HUDEP-2 (cell line): ENCODE results near the gene C5orf52.

ENCODE experiments used
- DNase-seq, 76 experiments: peaks; one replicate each; lab custom pipeline; 2025; ENCODE audit not compliant: unreplicated experiment in 76 of 76; lab: John Stamatoyannopoulos, UW

The C5orf52 gene

DNA sequence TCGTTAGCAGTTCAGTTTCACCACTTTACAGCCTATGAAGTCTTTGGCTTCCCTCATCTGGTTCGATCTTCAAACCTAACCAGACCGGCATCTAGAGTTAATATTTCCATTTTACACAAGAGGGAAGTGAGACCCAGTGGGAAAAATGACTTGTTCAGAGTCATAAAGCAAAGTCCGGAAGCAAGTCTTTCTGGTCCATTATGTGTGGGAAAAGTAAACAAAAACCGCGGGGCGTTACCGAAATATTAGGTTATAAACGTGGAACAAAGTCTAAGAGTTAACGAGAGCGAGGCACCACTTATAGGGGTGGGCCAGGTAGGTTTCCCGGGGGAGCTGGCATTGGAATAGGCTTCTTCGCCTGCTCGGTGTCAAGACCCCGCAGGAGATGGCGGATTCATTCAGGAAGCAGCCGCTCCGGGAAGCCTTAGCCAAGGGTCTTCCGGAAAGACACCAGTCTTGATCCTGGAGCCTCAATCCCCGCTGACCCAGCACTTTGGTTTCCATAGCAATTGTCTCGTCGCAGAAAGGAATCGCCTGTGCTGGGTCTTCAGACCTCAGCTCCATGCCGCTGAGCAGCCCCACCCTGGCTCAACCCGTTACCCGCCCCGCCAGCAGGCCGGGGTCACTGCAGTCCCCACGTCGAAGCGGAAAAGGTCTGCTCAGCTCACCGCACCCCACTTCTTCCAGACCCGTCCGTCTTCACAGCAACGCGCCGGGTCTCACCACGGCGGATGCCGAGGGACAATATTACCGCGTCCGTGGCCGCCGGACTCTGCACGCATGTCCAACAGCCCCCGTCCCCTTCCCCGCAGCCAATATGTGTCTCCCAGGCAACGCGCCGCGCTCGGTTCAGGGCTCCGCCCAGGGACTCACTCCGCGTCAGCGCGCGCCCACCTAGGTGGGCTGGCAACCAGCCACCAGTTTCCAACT, at the start of gene C5orf52:
Gene C5orf52 (plus strand): TSS at position 872 of the 930 bp plus-strand sequence. CDS start 82 bp downstream, outside the sequence.
- no peak for DNase-seq

DNA sequence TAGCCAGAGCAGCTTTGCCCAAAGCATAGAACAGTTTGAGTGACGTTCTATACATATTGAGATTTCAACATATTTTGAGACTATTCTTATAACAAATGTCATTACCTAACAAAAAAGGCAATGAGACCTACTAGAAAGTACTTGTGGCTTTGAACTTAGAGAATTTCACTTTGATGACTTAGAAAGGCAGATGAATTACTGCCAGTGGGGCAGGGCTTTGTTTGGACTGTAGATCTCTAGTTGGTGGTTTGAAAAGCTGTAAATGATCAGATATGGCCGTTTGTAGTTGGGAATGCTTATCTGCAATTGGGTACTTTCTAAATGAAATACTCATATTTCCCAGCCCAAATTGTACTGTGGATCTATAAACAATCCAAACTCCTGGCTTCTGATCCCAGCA, 47.2 kb upstream of the C5orf52 start:
- DNase-seq: peak in 1 of 76 experiments; percentile 6

DNA sequence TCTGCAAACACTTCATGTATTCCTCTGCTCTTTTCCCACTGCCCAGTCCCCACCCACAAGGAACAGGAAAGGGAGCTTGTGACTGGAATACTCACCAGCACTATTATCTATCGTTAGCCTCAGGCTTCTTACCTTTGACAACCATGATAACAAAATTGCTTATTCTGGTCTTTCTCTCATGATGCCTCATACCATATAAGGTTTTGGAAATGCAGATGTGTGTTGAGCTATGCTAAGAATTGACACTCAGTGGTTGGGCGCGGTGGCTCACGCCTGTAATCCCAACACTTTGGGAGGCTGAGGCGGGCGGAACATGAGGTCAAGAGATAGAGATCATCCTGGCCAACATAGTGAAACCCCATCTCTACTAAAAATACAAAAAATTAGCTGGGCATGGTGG, 44.5 kb upstream of the C5orf52 start:
- no peak for DNase-seq

DNA sequence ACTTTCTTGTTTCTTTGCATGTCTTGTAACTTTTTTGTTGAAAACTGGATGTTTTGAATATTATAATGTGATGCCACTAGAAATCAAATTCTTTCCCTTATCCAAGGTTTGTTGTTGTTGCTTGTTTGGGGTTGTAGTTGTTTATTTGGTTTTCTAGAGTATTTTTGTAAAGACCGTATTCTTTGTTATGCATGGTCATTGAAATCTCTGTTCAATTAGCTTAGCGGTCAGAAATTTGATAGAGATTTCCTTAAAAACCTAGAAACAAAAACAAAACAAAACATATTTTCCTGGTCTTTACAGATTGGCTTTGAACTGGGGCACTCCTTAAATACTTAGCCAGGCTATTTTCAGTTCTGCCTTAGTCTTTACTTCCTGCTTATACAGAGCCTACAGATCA, 41.0 kb upstream of the C5orf52 start:
- DNase-seq: no peak

DNA sequence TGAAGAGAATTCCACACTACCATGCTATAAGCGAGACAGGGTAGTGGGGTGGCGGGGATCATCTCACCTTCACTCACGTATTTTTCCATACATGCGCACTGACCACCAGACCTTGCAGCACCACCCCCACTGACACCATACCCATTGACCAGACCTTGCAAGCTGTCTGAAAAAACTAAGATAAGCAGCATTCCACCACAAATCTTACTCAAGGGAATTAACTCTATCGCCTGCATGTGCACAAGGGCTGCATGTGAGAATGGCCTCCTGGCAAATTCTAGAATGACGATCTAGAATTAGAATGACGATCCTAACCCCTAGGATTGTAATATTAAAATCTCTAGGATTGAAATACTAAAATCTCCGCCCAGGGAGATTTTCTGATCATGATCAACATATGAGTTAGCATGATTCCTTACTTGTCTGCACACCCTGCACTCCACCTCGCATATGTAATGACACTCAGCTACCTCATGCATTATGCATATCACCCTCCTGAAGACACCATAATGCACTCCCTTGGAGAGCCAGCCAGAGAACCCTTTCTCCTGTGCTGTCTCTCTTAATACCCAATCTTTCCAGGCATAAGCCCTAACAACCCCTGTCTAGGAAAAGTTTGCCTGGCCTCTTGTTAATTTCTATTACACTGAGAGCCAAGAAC, 30.8 kb upstream of the C5orf52 start:
- no peak for DNase-seq

DNA sequence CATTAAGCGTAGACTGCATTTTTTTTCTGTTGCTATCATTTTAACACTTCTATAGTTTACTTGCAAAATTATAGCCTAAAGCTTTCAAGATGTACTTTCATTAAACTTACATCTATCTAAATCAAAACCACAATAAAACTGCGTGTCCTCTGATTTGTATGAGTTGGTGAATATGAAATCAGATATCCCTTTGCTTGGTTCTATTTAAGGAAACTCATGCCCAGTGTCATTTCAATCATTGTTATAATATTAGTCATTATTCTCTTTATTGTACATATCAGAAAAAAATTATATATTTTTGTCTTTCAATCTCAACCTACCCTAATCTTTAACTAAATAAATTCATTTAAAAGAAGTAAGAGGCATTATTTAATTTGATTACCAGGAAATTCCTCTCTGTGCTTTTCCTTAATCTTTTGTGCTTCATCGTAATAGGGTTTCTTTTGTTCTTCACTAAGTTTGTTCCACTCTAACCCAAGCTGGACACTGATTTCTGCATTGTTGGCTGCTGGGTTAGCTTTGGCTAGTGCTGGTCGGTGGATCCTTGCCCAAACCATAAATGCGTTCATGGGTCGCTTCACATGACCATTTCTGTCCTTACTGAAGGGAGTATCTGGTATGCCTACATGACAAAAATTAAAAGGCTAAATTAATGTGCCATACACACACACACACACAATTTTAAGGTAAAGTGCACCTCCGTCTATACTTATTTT, 22.9 kb upstream of the C5orf52 start:
- DNase-seq: no peak

DNA sequence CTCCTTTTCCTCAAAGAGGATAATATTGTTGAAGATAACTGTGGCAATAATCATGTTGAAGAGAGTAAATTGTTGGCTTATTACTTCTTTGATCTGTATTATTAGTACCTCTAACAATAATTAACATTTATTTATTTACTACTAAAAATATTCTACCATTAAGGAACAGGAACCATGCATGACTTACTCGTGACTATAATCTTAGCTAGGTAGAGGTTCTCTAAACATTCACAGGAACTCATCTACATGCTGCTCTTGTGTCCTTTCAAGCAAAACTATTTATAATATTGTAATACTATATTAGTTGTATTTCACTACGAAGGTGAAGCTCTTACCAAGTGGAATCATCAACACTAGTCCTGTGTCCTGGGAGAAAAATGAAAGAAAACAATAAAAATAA, 22.2 kb upstream of the C5orf52 start:
- DNase-seq: no peak

DNA sequence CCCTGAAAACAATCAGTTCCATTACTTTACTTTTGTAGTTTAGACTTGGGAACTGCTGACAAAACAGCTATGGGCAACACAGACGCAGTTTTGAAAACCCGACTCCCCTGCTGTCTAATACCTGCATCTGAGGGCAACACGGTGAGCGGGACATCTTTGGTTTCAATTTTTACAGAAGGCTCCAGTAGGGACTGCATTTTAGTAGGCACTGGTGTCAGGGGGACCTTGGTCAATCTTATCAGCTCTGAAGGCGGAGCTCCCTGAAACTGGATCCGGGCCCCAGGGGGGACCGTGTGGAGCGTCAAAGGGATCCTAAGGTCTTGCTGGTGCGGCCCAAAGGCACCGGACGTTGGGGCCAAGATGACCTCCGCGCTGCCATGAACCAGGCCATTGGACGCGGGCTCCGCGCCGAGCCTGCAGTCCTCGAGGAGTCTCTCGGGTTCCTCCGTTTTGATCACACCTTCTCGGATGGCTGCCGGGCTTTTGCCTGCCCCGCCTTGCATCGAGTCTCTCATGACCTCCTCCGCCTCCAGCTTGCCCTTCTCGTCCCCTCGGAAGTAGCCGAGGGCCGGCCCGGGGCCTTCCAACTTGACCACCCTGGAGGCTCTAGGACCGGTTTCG, 20.2 kb upstream of the C5orf52 start:
- DNase-seq: no peak

DNA sequence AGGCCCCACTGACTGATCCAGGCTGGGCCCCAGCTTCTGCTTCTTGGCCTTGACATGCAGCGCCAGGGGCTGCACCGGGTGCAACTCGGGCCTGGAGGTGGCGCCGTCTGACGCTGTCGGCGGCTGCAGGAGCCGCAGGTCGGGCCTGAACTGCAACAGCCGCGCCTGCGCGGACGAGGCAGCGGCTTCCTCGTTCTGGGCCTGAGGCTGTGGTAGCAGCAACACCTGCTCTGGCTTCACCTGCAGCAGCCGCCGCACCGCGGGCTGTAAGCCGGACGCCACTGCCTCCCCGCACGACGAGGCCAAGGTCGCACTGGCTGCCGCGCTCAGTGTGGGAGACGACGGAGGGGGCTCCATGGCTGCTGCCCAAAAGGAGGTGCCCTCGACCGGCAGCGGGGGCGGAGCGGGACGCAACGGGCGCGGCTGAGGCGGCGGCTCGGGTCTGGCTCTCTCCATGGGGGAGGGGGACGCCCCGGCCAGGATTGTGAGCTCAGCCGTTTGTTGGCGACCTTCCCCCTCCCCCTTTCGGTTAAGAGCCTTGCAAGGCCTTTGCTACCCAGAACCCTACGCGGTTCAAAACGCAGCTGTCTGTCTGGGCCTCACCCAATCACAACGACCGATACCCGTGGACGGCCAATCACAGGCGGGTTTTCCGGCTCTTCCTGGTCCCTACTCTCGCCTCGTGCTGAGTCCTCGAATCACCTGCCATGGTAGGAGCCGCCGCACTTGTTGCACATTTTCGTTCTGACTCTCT, 19.5 kb upstream of the C5orf52 start:
- DNase-seq: no peak

DNA sequence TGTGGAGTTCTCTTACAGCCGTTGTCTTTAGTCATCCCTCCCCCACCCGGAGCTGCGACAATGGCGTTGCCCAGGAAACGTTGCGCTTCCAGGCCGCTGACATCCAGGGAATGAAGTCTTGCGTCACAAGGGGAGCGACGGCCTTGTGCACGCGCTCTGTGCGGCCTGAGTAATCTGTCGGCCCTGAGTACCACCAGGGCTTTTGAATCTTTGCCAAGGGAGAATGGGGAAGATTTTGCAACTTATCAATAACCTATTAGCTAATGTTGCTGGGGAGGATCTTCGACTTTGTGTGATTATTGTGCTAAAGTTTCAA, 19.0 kb upstream of the C5orf52 start, which contains the start of gene SOX30:
Gene SOX30 (minus strand): TSS at position 62 of the 316 bp plus-strand sequence. CDS start 360 bp downstream, outside the sequence.
- DNase-seq: no peak

DNA sequence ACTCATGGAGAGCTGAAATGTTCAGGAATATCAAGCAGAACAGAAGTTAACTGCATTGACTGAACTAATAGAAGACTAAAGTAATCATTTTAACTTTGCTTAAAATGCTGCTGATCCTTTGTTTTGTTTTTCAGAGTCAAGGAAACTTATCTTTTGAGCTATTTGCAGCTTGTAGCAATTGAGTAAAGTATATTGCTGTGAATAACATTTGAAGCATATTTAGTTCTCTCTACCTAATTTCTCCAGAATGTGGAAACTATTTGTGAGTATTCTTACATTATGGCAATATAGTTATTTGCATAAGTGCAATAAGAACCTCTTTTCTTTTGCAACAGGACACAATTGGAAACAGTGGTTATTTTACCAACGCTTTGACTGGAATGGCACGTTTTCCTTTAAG, 13.8 kb upstream of the C5orf52 start:
- no peak for DNase-seq

DNA sequence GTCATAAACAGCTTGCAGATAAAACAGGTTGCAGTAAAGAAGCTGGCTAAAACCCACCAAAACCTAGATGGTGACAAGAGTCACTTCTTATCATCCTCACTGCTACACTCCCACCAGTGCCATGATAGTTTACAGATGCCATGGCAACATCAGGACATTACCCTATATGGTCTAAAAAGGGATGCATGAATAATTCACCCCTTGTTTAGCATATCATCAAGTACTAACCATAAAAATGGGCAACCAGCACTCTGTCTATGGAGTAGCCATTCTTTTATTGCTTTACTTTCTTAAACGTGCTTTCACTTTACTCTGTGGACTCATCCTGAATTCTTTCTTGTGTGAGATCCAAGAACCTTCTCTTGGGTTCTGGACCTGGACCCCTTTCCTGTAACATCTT, 12.4 kb upstream of the C5orf52 start:
- DNase-seq: no peak

DNA sequence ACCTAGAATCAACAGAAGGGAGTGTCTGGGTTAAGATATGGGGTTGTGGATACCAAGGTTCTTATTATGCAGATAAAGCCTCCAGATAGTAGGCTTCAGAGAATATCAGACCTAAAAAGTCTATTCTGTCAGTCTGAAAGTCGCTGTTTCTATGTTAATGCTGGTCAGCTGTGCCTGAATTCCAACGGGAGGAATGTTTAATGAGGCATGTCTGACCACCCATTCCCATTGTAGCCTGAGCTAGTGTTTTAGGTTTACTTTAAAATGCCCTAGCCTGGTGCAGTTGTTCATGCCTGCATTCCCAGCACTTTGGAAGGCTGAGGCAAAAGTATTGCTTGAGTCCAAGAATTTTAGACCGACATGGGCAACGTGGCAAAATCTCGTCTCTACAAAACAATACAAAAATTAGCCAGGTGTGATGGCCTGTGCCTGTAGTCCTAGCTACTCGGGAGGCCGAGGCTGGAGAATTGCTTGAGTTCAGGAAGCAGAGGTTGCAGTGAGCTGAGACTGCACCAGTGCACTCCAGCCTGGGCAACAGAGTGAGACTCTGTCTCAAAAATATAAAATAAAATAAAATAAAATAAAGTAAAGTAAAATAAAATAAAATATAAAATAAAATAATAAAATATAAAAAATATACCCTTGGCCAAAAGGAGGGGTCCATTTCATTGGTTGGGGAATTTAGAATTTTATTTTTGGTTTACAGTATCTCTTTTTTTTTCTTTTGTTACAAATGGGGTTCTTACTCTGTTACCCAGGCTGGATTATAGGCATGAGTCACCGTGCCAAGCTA, 11.3 kb upstream of the C5orf52 start:
- DNase-seq: no peak

DNA sequence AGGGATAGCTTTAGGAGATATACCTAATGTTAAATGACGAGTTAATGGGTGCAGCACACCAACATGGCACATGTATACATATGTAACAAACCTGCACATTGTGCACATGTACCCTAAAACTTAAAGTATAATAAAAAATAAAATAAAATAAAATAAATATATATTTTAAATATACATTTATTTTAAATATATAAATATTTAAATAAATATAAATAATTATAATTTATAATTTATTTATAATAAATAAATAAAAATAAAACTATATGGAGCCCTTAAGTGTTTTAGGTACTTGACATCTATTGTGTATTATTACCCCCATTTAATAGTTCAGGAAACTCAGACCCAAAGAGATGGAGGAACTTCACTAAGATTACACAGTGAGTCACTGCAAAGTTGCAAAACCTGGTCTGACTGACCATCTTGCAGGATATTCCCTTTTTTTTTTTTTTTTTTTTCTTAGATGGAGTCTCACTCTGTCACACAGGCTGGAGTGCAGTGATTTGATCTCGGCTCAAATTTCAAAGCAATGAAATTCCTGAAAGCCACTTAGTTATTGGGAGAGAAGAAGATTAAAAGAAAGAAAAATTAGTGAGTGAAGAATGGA, 5.8 kb upstream of the C5orf52 start:
- no peak for DNase-seq

DNA sequence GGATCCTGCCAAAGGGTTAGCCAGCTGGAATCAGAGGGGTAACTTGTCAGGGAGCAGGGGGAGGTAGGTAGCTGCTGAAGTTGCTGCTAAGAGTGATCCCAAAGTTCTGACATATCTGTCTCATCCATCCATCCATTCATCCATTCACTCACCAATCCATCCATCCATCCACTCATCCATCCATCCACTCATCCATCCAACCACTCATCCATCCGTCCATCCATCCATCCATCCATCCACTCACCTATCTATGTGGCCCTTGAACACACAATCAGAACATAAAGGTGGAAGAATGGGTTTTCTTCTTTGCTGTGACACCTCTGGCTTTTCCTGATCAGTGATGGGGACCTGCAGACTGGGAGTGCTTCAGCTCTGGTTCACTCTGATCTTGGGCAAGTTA, 3.0 kb upstream of the C5orf52 start:
- DNase-seq: no peak

DNA sequence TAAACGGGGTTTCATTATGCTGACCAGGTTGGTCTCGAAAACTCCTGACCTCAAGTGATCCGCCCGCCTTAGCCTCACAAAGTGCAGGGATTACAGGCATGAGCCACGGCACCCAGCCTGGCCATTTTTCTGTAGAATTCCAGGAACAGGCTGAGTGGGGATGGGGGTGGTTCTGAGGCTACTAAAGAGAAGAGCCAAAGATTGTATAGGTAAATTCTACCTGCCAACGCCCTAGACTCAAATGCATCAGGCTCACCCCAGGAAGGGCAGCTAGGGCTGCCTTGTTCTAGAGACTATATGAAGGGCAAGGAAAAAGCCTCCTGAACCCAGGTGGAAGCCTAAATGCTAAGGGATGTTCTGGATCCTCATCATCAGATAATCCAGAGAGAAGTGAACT, 1.6 kb upstream of the C5orf52 start:
- no peak for DNase-seq

DNA sequence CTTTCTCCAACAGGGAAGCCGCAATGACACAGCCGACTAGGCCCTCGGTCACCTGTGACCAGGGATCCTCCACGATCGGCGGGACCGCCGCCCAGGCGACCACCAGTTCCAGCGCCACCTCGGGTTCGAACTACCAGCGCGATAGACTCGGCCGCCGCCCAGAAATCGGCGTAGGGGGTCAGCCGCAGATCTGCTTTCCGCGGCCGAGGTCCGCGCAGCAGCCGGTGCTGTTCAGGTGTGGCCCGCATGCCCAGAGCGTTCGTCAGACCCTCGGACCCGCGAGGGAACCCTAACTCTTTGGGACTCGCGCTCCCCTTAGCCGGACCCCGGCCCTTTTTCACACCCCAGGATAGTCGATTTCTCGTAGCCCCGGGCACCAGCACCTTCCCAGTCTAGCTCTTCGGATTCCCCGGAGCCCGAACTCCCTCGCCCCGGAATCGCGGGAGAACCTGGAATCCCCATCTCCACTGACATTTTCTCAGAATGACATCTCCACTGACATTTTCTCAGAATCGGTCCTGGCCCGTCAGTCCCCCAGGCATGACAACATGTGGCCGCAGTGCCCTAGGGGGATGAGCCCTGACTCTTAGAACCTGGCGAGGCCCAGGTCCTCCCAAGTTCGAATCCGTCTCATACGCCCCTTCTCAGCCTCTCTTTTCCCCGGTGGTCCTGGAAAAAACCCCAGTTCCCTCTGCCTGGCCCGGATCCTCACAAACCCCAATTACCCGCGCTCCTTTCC, 428 bp downstream of the C5orf52 start:
- DNase-seq: no peak

DNA sequence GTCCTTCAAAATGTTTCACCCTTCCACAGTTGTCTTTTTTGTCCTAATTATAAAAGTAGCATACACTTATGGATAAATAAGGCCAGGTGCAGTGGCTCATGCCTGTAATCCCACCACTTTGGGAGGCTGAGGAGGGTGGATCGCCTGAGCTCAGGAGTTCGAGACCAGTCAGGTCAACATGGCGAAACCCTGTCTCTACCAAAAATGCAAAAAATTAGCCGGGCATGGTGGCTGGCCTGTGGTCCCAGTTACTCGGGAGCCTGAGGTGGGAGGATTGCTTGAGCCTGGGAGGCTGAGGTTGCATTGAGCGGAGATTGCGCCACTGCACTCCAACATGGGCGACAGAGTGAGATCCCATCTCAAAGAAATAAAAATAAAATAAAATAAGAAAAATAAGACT, 1.6 kb downstream of the C5orf52 start:
- DNase-seq: no peak
